NCI-H82 treated with DMSO at 0.1 percent for 48 hours (cell line): Measurements from ENCODE around the gene RPL7A.
"Not testable (repeated sequence)": the region's sequence is repeated elsewhere in the genome, so short reads cannot be mapped to it uniquely, and the experiment has no call there.

ENCODE experiments used
- DNase-seq: peaks from one replicate; lab custom pipeline; 2025; ENCODE audit not compliant: unreplicated experiment; lab: John Stamatoyannopoulos, UW

Gene RPL7A

DNA sequence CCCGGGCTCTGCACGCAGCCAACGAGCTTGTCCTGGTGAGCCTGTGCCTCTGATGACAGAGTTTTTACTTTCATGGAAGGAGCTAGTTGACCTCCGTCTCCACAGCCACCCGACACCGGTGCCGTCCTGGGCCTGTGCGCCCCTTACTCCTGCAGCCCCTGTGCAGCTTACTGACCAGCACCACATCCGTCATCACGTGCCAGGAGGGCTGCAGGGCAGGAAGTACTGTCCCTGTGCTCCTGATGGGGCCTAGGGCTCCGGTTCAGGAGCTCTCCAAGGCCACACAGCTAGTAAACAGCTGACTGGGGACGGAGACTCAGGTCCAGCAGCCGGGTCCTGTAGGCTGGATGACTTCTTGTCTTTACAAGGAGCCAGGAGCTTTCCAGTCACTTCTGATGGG, 38.3 kb downstream of the RPL7A start:
- no peak for DNase-seq

DNA sequence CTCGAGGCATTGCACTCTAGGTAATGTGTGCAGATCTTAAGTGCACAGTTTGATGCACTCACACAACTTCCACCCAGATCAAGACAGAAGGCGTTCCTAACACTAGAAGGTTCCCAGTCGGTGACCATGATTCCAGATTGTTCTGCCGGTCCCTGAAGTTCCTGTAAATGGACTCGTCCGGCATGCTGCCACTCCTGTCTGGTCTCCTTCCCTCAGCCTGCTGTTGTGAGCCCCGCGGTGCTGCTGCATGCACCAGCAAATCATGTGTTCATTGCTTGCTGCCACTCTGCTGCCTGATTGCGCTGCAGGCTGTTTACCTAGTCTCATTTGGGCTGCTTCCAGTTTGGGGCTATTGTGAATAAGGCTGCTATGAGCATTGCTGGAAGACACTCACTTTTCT, 39.7 kb downstream of the RPL7A start:
- no peak for DNase-seq

- DNase-seq = no peak
Observed at GRCh38 chr9:133389025-133389557, 41.1 kb downstream of the RPL7A start.

- no peak for DNase-seq
Observed at GRCh38 chr9:133389562-133389961, 41.5 kb downstream of the RPL7A start.

- DNase-seq = no peak
Observed at GRCh38 chr9:133390713-133391112, 42.7 kb downstream of the RPL7A start.

GRCh38 chr9:133391449-133391848, 43.4 kb downstream of the RPL7A start:
- DNase-seq = not testable (repeated sequence)

DNA sequence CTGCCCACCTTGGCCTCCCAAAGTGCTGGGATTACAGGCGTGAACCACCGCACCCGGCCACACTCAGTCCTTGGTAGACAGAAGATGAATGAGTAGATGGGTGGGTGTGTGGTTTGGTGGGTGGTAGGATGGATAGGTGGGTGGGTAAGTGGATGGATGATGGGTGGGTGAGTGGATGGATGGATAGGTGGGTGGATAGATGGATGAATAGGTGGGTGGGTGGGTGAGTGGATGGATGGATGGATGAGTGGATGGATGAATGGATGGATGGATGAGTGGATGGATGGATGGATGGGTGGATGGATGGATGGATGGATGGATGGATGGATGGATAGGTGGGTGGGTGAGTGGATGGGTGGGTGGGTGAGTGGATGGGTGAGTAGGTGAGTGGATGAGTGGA, 44.3 kb downstream of the RPL7A start:
- not testable (repeated sequence) for DNase-seq

GRCh38 chr9:133393399-133393798, 45.4 kb downstream of the RPL7A start:
- DNase-seq = no peak

DNA sequence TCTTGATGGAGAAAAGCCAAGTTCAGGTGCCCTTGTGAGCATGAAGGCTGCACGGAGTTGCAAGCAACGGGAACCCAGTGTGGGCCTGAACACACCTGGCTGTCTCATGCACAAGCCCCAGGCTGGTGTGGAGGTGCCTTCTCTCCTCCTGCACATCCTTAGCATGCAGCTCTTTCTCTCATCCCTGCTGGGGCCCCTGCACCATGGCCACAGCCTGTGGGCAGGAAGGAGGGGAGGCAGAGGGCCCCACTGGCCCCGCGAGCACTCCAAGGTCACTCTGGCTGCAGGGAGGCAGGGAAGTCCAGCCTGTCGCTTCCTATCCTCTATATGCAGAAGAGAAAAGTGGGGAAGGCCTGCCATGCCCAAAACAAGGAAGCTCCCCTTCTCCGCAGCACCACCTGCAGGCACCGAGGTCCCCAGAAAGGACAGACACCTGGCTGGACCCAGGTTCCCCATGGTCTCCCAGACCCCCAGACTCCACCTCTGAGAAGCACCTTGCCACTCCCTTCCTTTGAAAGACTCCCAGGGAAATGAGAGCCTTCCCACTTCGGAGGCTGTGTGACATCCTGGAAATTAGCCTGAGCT, 46.8 kb downstream of the RPL7A start:
- no peak for DNase-seq

GRCh38 chr9:133396952-133397351, 48.9 kb downstream of the RPL7A start:
- no peak for DNase-seq

DNA sequence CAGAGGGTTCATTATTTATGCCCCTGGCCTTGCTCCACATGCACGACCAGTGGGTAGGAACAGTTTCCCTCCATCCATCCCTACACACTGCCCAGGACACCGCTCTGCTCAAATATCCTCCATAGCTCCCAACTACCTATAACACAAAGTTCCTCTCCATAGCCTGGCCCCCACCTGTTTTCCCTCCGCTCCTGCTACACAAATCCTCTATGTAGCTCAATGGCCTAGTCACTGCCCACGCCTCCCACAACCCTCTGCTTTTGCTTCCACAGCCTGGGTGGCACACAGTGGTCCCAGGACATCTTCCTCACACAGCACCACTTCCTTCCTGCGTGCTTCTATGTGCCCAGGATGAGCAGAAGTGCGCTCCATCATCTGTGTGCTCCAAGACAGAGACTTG, 49.4 kb downstream of the RPL7A start:
- DNase-seq = no peak

DNA sequence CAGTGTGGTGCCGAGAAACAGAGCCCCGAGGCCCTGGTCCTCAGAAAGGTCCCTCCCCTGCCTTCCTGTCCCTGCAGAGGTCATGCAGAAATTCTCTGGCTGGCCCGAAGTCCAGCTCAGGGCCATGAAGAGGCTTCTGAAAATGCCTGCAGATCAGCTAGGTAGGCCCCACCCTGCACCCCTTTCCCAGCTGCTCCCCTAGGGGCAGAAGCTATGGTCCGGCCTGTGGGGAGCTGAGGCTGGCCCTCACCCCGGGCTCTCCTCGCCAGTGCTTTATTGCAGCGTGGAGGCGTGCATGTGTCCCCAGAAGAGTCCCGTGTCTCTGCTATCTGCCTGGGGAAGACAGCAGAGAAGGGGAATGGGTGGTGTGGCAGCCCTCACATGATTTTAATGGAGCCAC, 49.9 kb downstream of the RPL7A start:
- no peak for DNase-seq

GRCh38 chr9:133400292-133400691, 52.3 kb downstream of the RPL7A start:
- no peak for DNase-seq
